ENCODE measurements around the gene FBXL14.

FBXL14 gene

GRCh38 chr12:1590221-1590979 lies 4.0 kb downstream of the FBXL14 start:
- TF ChIP-seq CTCF (conservative IDR thresholded peaks at IDR 0.05): no peak
- peak overlapping the region; percentile 99; the same call in 1 of the 2 replicates for H3K27ac ChIP-seq

DNA sequence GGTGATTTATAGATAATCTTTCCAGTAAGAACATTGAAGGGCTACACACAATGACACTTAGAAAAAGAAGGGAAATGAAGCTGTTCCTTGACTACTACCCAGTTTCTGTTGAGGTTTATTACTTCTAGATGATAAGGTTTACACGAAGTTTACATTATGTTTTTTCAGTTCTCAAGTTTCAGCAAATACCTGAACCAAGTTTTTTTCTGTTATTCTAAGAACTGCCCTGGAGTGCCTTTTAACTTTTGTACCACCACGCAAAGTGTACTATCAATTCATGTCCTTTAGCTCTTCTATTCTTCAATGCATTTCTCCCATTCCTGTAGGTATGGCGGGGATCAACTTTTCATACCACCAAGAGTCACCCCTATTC lies 5.8 kb downstream of the FBXL14 start:
- no peak for TF ChIP-seq CTCF (conservative IDR thresholded peaks at IDR 0.05)
- H3K27ac ChIP-seq: no peak overlapping the region

- H3K27ac ChIP-seq: no peak overlapping the region
- TF ChIP-seq CTCF (conservative IDR thresholded peaks at IDR 0.05): no peak
Observed at GRCh38 chr12:1587927-1588574, 6.3 kb downstream of the FBXL14 start.

- no peak for TF ChIP-seq CTCF (conservative IDR thresholded peaks at IDR 0.05)
Observed at GRCh38 chr12:1584326-1584725, 10.1 kb downstream of the FBXL14 start.

GRCh38 chr12:1583421-1584078 lies 10.8 kb downstream of the FBXL14 start:
- no peak overlapping the region for H3K27ac ChIP-seq

More at GRCh38 chr12:1584326-1584725, 10.1 kb downstream of the FBXL14 start:
- no peak overlapping the region for H3K27ac ChIP-seq

DNA sequence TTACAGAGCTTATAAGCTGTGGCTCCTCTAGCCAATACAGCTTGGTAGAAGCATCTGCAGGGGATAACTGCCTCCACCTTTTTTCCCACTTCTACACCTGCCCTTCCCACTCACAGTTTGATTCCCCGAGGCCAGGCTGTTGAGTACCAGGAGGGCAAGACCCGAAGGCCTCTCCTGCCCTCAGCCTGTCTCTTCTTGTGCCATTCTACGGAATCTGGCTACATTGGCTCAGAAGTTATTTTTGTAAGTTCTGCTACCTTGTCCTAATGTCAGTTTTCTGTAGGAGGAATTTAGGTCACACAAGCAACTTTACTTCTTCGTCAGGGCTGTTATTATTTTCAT lies 11.7 kb downstream of the FBXL14 start:
- no peak for TF ChIP-seq CTCF (conservative IDR thresholded peaks at IDR 0.05)
- no peak overlapping the region for H3K27ac ChIP-seq

More at GRCh38 chr12:1583421-1584078, 10.8 kb downstream of the FBXL14 start:
- TF ChIP-seq CTCF (conservative IDR thresholded peaks at IDR 0.05): peak; percentile 88

DNA sequence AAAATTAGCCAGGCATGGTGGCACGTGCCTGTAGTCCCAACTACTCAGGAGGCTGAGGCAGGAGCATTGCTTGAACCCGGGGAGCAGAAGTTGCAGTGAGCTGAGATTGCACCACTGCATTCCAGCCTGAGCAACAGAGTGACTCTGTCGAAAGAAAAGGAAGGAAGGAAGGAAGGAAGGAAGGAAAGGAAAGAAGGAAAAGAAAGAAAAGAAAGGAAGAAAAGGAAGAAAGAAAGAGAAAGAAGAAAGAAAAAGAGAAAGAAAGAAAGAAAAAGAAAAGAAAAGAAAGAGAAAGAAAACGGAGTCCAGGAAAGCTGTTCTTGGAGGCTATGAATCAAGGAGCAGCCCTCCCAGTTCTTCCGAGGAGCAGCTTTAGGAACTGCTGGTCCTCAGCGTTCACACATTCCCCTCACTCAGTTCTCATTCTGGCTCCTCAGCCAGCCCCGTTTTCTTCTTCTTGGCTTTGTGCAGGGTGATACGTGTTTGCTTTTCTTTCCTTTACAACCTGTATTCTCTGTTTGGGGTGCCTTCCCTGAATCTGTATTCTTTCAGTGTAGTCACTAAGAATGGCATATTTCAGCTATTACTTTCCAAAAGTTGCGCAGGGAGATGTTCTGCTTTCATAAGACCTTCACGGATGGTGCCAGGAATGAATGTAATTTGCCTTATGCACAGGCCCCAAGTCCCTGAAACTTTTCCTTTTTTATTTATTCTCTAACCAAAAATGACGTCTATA lies 12.2 kb downstream of the FBXL14 start:
- no peak for TF ChIP-seq CTCF (conservative IDR thresholded peaks at IDR 0.05)
- H3K27ac ChIP-seq: no peak overlapping the region
